NCI-H510A treated with DMSO at 0.1 percent for 48 hours (cell line): ENCODE results near the gene RTBDN.
"Not testable (repeated sequence)": the region's sequence is repeated elsewhere in the genome, so short reads cannot be mapped to it uniquely, and the experiment has no call there.

ENCODE experiments used
- DNase-seq: peaks from one replicate; lab custom pipeline; 2025; lab: John Stamatoyannopoulos, UW

RTBDN gene

DNA sequence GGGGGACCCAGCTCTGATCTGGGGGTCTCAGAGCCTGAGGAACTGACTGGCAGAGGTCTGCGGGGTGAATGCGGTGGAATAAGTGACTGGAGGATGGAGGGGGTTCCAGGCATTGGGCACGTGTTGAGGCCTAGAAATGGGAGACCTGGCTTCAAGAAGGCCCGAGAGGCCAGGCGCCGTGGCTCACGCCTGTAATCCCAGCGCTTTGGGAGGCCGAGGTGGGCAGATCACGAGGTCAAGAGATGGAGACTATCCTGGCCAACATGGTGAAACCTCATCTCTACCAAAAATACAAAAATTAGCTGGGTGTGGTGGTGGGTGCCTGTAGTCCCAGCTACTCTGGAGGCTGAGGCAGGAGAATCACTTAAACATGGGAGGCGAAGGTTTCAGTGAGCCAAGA, 16.6 kb downstream of the RTBDN start:
- DNase-seq: not testable (repeated sequence)

DNA sequence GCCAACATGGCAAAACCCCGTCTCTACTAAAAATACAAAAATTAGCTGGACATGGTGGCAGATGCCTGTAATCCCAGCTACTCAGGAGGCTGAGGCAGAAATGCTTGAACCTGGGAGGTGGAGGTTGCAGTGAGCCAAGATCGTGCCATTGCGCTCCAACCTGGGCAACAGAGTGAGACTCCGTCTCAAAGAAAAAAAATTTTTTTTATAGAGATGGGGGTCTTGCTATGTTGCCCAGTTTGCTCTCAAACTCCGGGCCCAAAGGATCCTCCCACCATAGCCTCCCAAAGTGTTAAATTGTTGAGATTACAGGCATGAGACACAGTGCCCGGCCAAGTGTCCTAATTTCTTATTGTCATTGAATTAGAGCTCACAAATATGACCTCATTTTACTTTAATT, 17.2 kb downstream of the RTBDN start:
- not testable (repeated sequence) for DNase-seq

DNA sequence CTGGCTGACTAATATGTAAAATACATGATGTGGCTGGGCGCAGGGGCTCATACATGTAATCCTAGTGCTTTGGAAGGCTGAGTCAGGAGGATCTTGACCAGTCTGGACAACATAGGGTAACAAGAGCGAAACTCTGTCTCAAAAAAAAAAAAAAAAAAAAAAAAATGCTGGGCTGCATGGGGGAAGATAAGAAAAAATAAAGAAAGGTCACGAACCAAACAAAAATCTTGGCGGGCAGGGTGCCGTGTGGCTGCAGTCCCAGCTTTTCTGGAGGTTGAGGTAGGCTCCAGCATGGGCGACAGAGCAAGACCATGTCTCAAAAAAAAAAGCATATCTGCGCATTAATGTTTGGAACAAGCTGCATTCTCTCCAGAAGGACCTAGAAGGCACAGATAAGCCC, 19.3 kb downstream of the RTBDN start:
- no peak for DNase-seq

DNA sequence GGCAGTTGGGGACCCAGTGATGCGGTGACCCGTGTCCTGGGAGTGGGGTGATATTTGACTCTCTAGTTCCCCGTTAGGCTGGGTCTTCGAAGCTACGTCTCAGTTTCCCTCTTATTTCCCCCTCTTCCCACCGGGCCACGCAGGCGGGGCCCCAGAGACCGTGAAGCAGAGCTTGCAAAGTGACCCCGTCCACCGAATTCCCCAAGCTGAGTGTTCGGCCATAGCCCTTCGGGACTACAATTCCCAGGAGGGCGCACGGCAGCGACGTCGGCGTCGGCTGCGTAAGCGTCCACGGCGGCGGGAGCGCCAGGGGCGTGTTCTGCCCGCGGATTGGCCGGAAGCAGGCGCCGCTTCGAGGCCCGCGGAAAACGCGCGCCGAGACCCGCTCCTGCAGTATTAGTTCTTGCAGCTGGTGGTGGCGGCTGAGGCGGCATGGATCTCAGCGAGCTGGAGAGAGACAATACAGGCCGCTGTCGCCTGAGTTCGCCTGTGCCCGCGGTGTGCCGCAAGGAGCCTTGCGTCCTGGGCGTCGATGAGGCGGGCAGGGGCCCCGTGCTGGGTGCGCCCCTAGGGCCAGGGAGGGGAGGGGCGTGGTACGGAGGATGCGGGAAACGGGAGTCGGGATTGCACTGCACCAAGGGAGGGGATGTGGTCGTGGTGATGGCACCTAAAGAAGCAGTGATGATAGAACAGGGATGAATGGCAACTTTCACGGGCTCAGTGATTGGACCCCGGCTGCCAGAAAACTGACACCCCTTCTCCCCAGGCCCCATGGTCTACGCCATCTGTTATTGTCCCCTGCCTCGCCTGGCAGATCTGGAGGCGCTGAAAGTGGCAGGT, 27.9 kb downstream of the RTBDN start, which contains the start of gene RNASEH2A:
Gene RNASEH2A (plus strand): TSS at position 343 of the 840 bp plus-strand sequence. CDS start 90 bp downstream, at position 433.
- peak; percentile 87 for DNase-seq

DNA sequence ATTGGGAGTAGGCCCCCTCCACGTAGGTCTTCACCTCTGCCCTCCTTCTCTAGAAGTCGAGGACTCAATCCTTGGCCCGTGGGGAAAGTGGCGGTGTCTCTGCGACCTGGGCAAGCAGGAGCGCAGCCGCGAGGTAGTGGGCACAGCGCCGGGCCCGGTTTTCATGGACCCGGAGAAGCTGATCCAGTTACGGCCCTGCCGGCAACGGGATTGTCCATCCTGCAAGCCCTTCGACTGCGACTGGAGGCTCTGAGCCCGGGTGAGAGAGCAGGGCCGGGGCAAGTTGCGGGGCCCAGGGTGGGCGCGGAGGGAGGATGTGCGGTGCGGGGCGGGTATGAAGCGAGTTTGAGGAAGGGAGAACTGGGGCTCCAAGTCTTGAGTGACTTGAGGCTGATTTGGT, 30.3 kb downstream of the RTBDN start:
- no peak for DNase-seq

DNA sequence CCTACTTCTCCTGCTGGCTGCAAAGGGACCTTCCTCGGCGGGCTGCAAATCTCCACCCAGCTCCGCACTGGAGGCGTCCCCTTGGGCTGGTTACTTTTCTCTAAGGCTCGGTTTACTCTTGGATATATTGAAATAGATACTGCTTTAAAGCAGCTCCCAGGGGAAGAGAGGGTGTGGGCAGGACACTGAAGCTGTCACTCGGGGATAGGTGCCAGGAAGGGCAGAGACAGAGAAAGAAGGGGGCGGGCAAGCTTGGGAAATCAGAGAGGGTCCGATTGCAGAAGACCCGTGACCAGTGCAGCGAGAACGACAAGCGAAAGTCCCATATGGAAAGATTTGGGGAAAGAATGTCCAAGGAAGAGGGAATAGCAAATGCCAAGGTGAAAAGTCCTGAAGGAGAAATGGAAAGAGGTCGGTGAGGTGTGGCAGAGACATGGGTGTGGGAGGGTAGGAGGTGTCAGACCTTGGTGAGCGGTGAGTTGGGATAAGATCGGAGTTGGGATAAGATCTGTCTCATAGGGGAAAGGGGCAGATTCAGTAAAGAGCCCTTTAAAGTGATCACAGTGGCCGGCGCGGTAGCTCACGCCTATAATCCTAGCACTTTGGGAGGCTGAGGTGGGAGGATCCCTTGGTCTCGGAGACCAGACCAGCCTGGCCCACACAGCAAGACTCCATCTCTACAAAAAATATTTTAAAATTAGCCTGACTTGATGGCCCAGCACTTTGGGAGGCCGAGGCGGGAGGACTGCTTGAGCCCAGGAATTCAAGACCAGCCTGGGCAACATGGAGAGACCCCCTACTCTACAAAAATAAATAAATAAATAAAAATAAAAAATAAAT, 31.9 kb downstream of the RTBDN start:
- no peak for DNase-seq

DNA sequence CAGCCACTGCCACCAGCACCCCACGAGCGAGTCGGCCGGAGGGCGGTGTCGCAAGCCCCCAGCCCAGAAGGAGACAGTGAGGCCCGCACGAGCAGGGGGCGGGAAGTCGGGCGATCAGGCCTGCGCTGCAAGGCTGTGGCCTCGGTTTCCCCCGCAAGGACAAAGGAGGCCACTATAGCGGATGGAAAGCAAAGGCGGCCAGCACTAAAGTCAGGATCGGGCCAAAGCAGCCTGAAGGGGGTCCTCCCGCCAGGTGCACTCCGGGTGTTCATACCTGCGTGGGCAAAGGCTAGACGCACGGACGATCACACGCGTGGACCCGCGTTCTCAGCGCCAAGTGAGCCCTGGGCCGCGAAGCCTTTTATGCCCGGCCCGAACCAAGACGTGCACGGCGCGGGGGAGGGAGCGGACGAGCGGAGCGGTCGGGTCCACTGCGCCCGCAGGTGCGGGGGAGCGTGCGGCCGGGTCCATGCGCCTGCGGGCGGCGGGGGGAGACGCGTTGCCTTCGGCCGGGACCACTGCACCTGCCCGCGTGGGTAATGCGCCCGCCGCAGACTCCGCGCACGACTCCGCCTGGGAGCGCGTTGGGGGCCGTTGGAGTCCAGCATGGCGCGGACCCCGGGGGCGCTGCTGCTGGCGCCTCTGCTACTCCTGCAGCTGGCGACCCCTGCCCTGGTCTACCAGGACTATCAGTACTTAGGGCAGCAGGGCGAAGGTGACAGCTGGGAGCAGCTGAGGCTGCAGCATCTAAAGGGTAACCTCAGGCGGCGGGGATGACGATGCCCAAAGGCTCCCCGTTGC, 32.7 kb downstream of the RTBDN start, which contains the start of the genes PRDX2 and THSD8:
Gene PRDX2 (minus strand): TSS at position 335 of the 801 bp plus-strand sequence. CDS start 539 bp downstream, outside the sequence.
Gene THSD8 (plus strand): TSS at position 604 of the 801 bp plus-strand sequence. CDS start 3 bp downstream, at position 607.
- peak; percentile 83 for DNase-seq

DNA sequence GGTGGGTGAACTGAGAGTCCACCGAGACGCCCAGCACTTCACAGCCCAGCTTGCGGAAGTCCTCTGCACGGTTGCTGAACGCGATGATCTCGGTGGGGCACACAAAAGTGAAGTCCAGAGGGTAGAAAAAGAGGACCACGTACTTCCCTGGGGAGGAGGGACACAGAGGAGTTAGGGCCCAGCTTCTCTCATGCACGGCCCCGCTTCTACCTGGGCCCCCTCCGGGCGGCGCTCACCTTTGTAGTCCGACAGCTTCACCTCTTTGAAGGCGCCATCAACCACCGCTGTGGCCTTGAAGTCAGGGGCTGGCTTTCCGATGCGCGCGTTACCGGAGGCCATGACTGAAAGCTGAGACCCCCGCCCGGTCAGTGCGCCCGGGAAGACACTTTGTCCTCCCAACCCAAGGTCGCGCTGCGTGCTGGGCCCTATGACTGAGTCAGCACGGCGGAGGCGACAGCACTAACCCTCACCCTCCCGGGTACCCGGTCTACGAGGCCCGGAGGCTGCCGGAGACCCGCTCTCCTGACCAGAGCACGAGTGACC, 33.4 kb downstream of the RTBDN start:
- no peak for DNase-seq

DNA sequence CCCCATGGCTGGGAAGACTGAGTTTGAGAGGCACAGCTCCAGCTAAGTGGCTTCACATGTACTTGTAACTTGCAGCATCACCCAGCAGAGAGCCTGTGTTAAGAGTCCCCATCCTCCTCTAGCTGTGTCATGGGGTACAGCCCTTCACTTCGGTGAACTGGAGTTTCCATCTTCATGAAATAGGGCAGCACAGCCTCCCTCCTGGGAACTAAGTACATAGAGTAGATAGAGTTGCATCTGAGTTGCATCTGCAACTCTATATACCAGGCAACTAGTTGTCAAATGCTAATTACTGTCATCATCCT, 34.0 kb downstream of the RTBDN start:
- DNase-seq: no peak

DNA sequence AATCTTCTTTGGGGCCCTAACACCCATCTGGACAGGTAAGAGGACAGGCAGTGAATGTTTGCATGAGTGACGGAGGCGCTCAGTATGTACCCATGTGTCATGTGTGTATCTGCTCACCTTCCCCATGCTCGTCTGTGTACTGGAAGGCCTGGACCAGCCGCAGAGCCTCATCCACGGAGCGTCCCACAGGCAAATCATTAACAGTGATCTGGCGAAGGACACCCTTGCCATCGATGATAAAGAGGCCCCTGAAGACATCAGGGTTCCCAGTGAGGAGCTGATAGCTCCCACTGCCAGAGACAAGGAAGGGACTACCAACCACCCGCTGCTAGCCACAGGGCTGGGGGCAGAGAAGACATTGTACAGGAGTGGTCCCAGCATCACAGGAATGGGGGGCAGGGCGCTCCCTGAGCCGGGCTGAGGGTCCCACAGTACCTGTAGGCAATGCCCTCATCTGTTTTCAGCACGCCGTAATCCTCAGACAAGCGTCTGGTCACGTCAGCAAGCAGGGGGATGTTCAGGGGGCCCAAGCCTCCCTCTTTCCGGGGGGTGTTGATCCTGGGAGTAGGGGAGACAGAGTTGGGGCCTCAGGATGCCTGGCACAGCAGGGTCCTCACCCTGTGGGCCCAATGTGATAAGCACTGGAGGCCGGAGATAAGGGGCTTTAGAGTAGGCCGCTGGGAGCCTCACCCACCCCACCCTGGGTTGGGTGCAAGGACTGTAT, 34.5 kb downstream of the RTBDN start:
- DNase-seq: no peak

DNA sequence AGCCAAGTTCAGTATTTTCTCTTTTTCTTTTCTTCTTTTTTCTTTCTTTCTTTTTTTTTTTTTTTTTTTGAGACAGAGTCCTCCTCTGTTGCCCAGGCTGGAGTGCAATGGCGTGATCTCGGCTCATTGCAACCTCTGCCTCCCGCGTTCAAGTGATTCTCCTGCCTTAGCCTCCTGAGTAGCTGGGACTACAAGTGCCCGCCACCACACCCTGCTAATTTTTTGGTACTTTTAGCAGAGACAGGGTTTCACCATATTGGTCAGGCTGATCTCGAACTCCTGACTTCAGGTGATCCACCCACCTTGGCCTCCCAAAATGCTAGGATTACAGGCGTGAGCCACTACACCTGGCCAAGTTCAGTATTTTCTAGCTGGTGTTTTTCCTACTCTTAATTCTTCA, 36.8 kb downstream of the RTBDN start:
- not testable (repeated sequence) for DNase-seq

DNA sequence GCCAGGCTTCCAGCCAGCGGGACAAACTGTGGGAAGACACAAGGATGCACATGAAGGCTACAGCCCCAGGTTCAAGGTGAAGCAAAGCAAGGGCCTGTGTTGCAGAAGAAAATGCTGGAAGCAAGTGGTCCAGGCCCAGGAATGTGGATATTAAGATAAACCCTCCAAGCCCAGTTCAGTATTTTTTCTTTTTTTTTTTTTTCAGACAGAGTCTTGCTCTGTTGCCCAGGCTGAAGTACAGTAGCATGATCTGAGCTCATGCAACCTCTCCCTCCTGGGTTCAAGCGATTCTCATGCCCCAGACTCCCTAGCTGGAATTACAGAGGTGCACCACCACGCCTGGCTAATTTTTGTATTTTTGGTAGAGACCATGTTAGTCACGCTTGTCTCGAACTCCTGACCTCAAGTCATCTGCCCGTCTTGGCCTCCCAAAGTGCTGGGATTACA, 37.2 kb downstream of the RTBDN start:
- no peak for DNase-seq

DNA sequence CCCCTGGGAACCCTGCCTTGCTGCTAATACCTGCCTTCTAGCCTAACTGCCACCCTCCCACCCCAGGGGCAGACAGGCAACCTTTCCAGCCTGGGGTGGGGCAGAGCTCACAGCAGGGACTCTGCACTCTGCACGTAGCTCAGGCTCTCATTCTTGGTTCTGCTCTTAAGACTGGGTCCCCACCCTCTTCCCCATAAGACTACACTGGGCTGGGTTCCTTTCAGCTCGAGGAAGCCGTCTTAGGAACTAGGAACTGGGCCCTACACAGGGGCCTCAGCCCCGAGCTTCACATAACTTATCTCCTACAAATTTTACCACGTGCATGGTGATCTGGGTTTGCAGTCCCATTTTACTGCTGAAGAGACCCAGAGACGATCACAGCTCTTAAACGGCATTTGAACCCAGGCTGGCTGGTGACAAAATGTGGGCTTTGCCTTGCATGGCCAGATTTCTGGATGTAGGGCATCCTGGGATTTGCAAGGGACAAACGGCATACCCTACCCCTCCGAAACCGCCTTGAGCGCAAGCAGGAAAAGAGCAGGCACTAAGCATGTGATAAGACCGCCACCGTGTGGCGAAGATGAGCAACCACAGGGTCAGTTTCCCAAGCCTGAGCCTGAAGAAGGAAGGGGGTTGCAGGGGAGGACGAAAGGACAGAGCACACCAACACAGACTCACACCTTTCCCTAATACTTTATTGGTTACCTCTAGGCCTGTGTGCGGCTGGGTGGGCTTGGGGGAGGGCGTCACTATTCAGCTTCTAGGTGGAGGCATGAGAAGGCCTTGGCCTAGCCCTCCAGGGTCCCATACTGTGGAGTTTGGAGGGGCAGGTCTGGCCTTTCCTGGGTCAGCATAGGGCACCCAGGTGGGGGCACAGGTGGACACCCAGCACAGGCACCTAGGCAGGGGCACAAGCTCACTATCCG, 38.0 kb downstream of the RTBDN start:
- DNase-seq: peak; percentile 89

DNA sequence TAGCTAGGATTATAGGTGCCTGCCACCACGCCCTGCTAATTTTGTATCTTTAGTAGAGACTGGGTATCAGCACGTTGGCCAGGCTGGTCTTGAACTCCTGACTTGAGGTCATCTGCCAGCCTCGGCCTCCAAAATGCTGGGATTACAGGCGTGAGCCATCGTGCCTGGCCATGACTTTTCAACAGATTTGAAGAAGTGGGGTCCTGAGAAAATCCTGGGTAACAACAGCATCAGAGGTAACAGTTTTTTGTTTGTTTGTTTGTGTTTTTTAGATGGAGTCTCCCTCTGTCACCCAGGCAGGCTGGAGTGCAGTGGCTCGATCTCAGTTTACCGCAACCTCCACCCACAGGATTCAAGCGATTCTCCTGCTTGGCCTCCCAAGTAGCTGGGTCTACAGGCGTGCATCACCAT, 39.4 kb downstream of the RTBDN start:
- DNase-seq: no peak

DNA sequence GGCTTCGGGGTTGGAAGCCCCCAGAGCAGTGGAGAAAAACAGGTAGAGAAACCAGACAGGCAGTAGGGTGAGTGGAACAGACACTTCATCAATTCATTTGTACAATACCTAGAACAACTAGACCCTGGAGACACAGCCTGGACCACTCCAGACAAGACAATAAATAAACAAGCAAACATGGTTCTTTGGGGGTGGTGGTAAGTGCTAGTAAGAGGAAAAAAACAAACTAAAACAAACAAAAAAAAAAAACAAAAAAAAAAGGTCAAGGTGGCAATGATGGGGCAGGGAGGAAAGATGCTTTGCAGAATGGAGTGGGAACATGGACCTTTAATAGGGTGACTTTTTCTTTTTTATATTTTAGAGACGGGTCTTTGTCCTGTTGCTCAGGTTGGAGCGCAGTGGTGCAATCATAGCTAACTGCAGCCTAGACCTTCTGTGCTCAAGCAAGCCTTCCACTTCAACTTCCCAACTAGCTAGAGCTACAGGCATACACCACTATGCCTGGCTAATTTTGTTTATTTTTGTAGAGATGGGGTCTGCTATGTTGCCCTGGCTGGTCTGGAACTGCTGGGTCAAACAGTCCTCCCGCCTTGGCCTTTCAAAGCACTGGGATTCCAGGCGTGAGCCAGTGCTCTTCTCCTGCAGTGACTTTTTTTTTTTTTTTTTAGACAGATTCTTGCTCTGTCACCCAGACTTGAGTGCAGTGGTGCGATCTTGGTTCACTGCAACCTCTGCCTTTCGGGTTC, 40.0 kb downstream of the RTBDN start:
- no peak for DNase-seq

DNA sequence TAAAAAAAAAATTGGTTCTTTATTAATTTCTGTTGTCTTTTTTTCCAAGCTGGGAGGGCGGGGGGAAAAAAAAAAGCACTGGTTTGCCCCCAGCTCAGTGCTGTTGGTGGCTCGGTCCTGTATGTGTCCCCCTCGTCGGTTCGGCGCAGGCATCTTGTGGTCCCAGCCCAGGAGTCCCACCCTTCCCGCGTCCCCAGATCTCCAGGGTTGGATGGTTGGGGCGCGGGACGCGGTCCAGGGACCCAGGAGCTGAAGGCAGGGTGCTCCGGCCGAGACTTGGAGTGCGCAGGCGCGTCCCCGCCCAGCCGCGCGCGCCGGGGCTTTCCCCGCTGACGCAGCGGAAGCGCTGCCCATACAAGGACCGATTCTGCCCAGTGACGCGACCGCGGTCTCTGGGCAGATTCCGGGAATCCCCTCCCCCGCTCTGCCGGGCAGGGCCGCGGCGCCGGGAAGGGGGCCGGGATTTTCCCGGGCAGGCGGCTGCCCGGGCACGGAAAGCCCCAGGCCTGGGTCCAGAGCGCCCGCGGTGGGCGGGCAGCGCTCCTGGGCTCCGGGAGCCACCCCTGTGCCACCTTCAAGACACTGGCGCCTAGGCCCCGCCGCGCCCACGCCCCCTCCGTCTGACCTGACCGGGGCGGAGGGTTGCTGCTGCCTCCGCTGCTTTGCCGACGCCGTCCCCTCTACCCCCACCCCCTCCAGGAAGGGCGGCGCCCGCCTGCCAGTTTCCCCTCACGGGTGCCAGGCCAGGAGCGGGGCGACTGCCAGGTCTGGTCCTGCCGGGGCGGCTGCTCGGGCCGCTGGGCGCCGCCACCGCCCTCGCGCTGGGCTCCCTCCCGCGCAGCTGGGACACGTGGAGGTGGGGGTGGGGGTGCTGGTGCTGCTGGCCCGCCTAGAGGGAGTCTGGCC, 40.8 kb downstream of the RTBDN start:
- DNase-seq: peak; percentile 92

DNA sequence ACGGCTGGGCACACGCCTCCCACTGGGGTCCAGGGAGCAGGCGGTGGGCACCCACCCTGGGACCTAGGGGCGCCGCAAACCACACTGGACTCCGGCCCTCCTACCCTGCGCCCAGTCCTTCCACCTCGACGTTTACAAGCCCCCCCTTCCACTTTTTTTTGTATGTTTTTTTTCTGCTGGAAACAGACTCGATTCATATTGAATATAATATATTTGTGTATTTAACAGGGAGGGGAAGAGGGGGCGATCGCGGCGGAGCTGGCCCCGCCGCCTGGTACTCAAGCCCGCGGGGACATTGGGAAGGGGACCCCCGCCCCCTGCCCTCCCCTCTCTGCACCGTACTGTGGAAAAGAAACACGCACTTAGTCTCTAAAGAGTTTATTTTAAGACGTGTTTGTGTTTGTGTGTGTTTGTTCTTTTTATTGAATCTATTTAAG, 41.5 kb downstream of the RTBDN start:
- no peak for DNase-seq
